NOMO-1 treated with DMSO at 0.1 percent for 48 hours (cell line): ENCODE data around the gene SEPTIN5.

Experiments
- DNase-seq: peaks from one replicate; lab custom pipeline; 2025; ENCODE audit not compliant: unreplicated experiment; lab: John Stamatoyannopoulos, UW

Gene SEPTIN5

DNA sequence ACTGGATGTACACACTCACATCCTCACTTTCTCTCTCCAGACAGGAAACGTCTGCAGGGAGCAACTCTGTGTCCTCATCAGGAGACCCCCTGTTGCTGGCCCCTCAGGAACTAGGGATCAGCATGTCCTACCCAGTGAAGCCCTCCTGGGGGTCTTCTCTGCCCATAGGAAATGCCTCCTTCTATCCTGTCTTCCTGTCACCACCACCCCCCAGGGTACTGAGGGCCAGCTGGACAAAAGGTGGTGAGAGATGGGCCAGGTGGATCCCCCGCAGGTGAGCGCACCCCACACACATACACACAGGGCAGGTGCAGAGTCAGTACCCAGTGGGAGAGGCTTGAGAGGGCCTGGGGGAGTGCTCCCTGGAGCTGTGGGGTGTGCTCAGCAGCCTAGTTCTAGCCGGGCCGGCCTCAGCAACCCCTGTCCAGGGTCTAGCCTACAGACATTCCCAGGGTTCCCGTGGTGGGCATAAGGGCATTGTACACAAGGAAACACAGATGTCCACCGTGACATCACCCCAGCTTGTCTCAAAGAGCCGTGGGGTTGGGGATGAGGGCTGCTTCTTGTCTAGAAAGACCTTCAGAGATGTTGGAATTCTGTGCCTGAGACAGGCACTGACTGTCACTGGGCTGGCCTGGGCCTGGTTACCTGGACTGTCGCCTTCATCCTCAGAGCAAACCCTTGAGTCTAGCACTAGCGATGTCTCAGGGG lies 18.3 kb downstream of the SEPTIN5 start:
- no peak for DNase-seq

DNA sequence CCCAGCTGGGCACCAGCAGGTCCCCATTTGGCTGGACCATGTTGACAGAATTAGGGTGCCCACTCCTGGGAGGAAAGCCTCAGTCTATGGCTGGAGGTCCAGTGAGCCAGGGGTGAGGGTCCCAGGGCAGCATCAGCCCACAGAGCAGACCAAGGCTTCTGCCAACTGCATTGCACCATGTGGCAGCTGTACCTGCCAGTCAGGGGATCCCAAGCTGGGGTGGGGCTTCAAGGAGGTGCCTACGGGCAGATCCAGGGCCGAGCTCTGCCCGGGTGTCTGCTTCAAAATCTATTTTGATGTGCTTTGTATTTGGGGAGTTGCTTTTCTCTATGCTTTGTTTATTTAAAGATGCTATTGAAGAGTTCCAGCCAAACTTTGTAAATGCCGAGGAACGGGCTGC lies 19.5 kb downstream of the SEPTIN5 start:
- DNase-seq = no peak

DNA sequence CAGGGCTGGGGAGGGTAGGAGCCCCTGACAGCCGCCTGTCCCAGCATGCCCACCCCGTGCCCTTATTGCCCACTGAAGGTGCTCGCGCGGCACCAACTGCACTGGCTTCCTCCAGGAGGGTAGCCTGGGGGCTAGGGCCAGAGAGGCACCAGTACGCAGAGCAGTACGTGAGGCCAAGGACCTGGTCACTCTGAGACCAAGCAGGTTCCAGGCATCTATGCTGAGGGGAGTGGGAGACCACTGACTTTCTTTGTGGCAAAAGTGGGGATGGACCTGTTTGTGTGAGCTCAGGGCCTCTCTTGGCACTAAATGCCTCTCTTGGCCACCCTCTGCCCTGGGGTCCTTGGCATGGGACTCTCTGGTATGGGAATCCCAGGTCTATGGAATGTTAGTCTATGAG lies 19.9 kb downstream of the SEPTIN5 start:
- DNase-seq = no peak

DNA sequence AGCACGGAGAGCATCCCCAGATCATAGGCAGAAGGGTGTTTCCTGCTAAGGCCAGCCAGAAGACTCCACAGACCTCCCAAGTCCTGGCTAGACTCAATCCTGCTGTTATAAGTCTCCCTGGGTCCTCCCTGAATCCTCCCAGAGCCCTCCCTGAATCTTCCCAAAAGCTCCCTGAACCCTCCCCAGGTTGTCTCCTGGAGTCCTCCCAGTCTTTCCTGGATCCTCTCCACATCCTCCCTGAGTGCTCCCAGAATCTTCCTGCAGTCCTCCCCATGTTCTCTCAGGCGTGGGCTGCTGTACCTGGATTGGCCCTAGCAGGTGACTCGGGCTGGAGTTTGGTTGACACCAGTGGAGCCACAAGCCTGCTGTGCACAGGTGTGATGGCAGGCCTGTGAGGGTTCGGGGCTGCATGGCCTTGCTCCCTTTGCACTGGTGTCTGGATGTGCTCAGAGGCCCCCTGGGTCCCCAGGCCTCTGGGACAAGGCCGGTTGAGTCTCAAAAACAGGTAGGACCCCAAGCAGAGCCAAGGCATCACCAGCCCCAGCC lies 20.6 kb downstream of the SEPTIN5 start:
- no peak for DNase-seq

DNA sequence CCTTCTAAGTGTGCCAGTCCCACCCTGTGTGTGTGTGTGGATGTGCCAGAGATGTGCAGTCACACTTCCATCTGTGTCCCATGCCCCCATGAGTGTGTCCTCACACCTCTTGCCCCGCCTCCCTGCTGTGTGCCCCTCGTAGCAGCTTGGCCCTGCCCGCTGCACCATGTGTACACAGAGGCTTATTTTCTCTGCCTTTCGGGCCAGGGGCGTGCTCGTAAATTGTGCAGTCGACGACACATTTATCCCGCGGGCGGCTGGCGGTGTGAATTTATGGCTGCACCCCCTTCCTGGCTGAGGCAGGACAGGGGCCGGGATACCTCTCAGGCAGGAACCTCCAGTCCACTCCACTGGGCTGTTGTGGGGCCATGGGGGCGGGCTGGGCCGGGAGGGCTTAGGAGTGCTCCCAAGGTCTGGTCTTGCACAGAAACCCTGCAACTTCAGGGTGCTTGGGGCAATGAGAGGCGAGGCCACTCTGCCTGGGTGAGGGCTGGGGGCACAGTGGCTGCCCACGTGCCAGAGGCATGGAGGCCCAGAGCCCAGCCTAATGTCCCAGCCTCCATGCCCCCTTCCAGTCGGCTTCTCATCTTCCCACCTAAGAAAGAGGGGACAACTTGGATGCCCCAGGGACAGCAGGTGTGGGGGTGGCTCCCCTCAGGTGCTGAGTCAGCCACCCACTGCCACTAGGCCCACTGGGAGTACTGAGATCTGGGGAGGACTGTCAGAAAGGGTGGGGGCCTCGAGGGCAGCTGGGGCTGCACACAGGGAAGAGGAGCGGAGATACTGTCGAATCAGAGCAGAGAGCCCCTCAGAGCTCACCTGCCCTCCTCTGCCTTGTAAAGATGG lies 21.6 kb downstream of the SEPTIN5 start:
- DNase-seq = no peak

DNA sequence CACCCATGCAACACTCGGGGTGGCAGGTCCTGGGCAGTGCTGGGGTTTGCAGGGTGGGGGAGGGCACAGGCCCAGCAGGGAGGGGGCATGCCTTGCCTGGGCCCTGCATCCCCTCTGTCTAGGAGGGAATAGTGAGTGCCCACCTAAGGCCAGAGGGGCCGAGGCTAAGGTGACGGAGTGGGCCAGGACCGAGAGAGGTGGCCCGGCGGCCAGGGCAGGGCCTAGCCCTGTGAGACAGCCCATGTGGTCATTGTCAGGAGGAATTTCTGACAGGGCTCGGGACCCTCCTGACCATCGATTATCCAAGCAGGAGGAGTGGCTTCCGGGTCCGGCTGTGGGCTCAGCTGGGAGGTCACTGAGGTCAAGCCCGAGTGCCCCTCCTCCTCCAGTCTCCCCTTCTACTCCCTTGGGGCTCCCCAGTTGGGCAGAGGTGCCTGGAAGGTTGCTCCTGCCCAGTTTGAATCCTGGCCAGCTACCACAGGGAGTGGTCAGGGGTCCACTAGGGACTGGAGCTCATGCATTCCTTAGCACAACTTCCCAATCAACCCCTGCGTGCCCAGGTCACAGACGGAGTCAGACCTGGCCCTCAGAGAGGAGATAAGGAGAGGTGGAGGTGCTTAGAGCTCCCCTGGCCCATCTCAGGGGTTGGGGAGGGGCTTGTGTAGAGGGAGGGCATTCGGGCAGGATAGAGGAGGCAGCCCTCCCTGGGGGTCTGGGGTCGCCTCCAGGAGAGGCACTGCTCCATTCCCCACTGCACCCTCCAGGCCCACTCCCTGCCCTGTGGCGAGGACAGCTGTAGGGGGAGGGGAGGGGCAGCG lies 23.8 kb downstream of the SEPTIN5 start:
- DNase-seq = no peak

DNA sequence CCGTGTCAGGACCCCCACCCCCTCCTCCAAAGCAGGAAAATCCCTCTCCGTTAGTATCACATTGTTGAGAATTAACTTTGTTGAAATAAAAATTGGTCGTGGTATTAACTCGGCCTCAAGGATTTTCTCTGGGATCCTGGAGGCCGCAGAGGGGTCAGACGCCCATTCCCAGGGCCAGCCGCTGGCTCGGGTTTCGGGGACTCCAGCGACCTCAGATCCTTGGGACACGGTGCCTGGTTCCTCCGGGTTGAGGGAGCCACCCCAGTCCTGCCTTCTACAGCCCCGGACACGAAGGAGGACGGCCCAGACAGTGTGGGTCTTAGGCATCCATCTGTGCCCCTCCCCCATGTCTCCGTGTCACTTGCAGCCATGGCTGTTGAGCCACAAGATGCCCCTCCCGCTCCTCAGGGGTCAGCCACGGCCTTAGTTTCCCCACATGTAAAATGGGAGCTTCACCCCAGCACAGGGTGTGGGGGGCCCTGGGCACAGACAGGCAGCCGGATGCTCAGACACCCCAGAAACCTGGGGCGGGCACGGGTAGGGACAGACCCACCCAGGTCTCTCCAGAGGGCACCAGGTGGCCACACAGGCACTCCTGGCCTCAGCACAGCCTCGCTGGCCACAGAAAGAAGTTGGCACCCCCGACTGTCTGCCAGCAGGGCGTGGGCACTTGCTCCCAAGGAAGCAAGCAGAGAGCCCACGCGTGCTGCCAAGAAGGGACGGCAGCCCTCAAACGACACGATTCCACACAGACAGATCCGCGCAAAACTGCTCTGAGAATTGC lies 24.6 kb downstream of the SEPTIN5 start:
- no peak for DNase-seq

DNA sequence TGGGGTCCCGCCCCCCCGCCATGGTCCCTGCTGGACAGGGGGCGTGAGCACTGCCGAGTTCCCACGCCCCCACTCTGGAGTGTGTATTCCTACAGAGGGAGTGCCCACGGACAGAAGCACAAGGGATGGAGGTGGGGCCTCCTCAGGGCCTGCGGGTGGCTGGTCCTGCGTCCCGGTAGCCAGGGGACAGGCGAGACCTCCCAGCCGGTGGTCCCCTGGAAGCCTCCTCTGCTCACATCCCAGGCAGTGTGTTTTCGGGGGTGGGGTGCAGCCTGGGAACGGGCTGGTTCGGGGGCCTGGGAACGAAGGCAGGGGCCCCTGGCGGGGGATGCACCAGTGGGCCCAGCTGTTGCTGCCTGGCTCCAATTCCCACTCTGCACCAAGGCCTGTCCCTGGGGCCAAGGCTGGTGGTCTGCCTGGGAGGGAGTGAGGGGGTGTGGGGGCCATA lies 25.2 kb downstream of the SEPTIN5 start:
- DNase-seq = no peak

DNA sequence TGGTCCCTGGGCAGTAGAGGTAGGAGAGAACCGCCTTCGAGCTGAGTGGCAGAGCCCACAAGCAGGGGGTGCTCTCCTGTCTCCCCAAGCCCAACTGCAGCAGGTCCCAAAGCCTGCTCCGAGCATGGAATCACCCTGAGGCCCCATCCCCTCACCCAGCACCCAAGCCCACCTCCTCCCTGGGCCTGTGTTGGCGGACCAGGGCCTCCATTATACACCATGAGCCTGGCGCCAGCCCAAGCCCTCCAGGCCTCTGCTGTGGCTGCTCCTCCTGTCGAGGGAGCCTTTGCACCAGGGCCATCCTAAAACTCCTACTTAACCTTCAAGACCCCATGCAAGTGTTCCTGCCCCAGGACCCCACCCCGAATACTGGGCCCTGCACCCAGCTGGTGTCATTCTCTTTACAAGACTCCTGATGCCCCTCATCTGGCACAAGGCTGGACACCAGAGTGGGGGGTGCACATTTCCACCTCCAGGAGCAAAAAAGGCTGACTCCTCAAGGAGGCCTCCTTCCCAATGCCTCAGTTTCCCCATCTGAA lies 25.7 kb downstream of the SEPTIN5 start:
- DNase-seq = no peak

DNA sequence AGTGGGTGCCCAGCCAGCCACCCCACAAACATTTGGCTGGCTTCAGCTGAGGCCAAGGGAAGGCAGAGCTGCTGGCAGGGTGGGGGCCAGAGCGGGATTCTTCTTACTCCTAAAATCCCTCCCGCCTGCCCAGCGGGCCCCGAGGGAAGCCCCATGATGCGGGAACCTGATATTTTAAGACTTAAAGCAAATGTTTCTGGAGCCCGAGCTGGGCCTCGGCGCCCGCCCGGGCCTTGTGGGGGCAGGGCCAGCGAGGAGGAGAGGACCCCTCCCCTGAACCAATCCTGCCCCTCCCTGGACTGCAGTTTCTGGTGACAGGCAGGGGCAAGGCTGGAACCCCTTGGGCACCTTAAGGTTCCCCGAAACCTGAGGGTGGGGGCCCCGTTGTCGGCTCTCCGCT lies 26.3 kb downstream of the SEPTIN5 start:
- DNase-seq = no peak

DNA sequence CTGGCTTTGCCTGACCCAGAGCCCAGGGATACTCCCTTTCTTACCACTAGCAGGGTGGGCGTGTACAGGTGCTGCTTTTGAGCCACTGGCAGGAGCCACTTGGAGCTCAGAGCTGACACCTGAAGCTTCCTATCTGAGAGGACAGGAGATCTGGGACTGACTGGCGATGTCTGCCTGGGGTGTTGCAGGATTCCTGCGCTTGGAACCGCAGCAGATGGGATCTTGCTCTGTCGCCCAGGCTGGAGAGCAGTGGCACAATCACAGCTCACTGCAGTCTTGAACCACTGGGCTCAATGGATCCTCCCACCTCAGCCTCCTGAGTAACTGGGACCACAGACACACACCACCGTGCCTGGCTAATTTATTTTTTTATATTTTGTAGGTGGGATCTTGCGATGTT lies 26.8 kb downstream of the SEPTIN5 start:
- DNase-seq = no peak

DNA sequence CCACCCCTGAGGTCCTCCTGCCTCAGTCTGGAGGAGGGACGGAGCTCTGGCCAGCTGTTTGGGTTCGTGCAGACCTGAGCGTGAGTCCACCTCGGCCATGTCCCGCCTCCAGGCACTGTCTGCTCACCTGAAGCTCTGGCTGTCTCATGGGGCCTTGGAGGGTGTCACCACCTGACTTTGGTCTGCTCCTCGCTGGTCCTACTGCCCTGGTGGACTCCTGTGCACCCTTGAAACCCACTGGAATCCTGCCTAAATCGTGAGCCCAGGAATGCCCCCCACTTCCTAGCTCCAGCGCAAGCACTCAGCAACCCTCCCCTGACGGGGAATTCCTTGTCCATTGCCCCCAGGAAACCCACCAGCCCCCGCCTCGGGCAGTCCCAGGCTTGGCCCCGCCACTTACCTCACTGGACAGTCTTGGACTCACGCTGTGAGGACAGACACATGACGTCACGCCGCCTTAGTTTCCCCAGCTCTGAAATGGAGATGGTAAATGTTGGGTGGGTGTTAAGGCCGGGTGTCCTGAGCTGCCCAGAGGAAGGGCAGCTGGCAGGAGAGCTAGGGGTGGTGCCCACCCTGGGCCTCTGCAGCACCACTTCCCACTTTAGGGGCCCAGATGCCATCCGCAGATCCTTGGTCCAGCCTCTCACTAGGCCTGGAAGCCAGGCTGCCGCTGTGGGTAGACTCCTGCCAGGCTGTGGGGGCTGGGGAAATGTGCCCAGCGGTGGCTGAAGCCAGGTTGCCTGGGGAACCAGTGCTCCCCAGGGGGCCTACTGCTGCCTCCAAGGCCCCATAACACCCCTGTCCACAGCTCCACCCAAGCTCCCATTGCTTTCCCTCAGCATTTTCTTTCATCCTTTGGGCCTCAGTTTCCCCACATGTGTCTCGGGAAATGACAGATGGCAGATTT lies 28.1 kb downstream of the SEPTIN5 start:
- no peak for DNase-seq

DNA sequence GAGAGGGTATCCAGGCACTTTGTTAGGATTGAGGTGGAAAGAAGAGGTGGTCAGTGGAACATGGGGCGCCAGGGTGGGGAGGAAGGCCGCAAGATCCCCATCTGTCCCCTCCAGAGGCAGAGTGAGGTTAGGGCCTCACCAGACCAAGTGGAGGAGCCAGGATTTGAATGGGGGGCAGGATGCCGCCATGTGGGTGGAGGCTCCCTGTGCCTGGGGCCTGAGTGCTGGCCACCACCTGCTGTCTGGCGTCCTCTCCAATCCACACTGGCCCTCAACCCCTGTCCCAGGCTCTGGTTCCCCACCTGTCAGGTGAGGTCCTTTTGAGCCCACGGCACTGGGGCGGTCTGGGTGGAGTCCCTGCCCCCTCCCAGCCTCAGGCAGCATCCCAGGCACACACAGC lies 28.8 kb downstream of the SEPTIN5 start:
- DNase-seq = no peak

DNA sequence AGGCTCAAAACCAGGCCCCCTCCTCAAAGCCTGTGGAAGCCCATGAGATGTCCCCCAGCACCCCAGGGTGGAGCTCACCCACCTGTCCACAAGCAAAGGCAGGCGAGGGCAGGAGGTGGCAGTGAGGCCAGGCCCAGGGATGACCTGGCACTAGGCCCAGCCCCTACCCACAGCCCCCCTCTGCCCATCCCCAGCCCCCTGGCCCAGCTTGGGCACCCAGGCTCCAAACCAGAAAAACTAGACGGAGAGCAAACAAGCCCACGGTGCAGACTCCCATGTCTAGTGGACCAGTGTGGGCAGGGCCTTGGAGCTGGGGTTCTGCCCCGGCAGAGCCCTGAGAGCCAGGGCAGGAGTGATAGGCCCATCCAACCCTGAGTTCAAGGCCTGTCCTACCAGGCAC lies 29.3 kb downstream of the SEPTIN5 start:
- no peak for DNase-seq

DNA sequence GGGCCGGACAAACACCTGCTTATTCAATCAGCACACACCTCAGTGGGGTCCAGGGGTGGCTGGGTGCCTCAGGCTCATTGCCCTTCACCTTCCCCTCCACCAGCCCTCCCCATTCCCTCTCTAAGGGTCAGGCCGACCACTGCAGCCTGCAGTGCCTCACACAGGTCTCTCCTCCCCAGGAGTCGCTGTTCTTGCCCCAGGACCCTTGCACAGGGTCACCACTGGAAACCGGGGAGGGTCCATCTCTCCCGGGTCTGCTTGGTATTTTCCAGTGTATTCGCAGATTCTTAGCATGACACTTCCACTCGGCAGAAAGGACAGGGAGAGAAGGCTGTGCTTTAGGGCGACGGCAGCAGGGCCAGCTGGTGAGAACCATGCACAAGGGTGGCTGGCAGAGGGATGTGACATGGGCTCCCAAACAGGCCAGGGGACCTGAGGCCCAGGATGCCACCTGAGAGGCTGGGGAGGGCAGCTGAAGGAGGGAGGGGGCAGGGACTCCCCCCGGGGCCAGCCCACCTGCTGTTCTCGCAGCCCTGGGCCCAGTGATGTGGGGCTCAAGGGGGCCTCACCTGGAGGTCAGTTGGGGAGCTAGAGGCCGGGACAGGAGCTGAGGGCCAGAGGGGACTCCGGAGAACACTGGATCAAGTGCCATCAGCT lies 30.2 kb downstream of the SEPTIN5 start:
- no peak for DNase-seq

DNA sequence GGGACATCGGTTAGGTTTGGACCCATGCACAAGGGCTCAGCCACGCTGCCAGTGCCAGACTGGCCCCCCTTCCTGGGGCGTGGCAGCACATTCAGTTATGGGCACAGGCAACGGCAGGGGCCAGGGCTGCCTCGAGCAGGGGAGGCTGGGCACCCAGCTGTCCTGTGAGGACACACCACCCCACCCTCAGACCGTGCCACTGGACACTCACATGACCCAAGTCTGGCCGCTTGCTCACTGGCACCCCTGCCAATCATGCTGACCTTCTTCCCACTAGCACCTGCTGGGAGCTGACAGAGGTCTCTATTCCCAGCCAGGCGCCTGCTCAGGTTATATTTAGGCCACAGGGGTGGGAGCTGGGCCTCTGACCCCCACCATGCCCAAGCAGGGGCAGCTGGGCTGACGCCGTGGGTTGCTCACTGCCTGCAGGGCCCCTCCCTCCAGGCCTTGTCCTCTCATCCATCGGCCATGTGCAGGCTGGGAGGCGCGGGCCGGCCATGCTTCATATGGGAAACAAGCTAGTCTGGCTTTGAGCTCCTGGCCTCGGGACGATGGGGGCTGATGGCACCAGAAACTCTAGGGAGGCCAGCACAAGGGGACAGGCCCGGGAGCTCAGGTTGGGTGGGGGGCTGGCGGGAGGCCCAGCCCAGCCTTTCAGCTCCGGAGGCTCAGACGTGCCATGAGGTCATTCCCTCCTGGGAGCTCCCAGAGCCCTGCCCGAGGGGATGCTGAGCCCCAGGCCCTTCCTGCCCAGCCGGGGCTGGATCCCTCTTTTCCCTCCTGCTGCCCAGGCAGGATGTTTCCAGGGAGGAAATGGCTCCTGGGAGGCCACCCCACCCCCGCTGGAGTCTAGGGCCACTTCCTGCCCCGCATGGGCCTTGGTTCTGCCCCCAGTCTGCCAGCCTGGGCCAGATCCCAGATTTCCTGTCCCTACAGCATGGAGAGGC lies 31.1 kb downstream of the SEPTIN5 start:
- no peak for DNase-seq

DNA sequence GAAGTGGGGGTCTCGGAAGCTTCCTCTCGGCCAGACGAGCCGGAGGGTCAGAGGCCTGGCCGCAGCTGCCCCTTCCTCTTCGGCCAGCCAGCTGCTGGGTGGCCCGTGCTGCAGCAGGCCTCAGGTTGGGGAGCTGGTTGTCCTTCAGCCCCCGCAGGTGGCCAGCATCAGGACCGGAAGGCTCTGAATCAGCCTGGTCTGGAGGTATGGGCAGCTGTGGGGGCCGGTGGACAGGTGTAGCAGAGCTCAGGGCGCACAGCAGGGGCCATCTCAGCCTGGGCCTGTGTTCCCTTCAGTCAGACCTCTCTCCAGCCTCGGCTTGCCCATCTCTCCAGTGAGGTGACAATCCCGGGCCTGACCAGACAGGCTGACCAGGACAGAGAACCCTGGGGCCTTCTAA lies 32.4 kb downstream of the SEPTIN5 start:
- DNase-seq = no peak

DNA sequence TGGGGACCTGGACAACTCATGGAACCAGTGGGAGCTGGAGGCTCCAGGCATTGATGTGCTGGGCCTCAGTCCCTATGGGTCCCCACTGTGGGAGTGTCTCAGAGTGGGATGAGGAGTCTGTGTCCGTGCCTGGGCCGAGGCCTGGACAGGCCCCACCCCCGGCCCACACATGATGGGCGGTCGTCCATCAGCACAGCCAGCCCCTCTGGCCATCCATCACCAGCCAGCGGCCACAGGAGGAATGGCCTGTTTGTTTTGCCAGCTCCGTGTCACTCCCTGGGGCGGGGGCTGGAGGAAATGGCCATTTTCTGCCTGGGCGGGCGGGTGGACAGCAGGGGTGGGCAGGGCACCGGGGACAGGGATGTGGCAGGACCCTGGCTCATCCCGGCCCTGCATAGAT lies 33.2 kb downstream of the SEPTIN5 start:
- DNase-seq = no peak
